Neural cell (in vitro differentiated cells): ENCODE data around the gene ORC1.

ENCODE experiments used
- EP300 ChIP-seq: fragments of 450-650 bp; conservative IDR thresholded peaks from 2 replicates; pipeline ENCODE4 v1.6.1; 2014; ENCODE audit warnings: antibody characterized with exemption, mild to moderate bottlenecking, moderate library complexity; ENCODE audit not compliant: poor library complexity, severe bottlenecking
- EZH2 ChIP-seq: fragments of 200-600, 300-800 bp; shearing (Covaris generic), sonication (generic); IDR thresholded peaks from 2 replicates; pipeline ENCODE4 v1.6.1; 2014; ENCODE audit warnings: antibody characterized with exemption, low read length, borderline replicate concordance, mild to moderate bottlenecking; ENCODE audit not compliant: insufficient read depth, poor library complexity, severe bottlenecking
- POLR2AphosphoS5 ChIP-seq: IDR thresholded peaks from 2 replicates; pipeline ENCODE4 v1.6.1; 2012
- TF ChIP-seq, protein P1 (sequence below): fragments of 450-650 bp; IDR thresholded peaks from 2 replicates; pipeline ENCODE4 v1.5.1; 2014; ENCODE audit warnings: antibody characterized with exemption, mild to moderate bottlenecking, moderate library complexity; ENCODE audit not compliant: poor library complexity, severe bottlenecking
- TF ChIP-seq, protein P2 (sequence below): IDR thresholded peaks from 2 replicates; pipeline ENCODE4 v1.6.1; 2012; ENCODE audit warnings: borderline replicate concordance

- TF ChIP-seq, protein P1, sequence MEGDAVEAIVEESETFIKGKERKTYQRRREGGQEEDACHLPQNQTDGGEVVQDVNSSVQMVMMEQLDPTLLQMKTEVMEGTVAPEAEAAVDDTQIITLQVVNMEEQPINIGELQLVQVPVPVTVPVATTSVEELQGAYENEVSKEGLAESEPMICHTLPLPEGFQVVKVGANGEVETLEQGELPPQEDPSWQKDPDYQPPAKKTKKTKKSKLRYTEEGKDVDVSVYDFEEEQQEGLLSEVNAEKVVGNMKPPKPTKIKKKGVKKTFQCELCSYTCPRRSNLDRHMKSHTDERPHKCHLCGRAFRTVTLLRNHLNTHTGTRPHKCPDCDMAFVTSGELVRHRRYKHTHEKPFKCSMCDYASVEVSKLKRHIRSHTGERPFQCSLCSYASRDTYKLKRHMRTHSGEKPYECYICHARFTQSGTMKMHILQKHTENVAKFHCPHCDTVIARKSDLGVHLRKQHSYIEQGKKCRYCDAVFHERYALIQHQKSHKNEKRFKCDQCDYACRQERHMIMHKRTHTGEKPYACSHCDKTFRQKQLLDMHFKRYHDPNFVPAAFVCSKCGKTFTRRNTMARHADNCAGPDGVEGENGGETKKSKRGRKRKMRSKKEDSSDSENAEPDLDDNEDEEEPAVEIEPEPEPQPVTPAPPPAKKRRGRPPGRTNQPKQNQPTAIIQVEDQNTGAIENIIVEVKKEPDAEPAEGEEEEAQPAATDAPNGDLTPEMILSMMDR: no peak
- TF ChIP-seq POLR2AphosphoS5 (no peak), EZH2 (no peak), EP300 (no peak)
- TF ChIP-seq, protein P2, sequence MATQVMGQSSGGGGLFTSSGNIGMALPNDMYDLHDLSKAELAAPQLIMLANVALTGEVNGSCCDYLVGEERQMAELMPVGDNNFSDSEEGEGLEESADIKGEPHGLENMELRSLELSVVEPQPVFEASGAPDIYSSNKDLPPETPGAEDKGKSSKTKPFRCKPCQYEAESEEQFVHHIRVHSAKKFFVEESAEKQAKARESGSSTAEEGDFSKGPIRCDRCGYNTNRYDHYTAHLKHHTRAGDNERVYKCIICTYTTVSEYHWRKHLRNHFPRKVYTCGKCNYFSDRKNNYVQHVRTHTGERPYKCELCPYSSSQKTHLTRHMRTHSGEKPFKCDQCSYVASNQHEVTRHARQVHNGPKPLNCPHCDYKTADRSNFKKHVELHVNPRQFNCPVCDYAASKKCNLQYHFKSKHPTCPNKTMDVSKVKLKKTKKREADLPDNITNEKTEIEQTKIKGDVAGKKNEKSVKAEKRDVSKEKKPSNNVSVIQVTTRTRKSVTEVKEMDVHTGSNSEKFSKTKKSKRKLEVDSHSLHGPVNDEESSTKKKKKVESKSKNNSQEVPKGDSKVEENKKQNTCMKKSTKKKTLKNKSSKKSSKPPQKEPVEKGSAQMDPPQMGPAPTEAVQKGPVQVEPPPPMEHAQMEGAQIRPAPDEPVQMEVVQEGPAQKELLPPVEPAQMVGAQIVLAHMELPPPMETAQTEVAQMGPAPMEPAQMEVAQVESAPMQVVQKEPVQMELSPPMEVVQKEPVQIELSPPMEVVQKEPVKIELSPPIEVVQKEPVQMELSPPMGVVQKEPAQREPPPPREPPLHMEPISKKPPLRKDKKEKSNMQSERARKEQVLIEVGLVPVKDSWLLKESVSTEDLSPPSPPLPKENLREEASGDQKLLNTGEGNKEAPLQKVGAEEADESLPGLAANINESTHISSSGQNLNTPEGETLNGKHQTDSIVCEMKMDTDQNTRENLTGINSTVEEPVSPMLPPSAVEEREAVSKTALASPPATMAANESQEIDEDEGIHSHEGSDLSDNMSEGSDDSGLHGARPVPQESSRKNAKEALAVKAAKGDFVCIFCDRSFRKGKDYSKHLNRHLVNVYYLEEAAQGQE: no peak
Measured at GRCh38 chr1:52403566-52404115, 582 bp downstream of the ORC1 start.
